Stimulated activated CD4-positive, alpha-beta T cell treated with anti-CD3 and anti-CD28 coated beads, Interleukin-4, amount 100 ng/mL, for 1 hour (primary cell): ENCODE data around the gene CTR9.

ENCODE experiments used
- DNase-seq: peaks from one replicate; pipeline ENCODE4 v3.0.0-alpha.2; 2020

The CTR9 gene

DNA sequence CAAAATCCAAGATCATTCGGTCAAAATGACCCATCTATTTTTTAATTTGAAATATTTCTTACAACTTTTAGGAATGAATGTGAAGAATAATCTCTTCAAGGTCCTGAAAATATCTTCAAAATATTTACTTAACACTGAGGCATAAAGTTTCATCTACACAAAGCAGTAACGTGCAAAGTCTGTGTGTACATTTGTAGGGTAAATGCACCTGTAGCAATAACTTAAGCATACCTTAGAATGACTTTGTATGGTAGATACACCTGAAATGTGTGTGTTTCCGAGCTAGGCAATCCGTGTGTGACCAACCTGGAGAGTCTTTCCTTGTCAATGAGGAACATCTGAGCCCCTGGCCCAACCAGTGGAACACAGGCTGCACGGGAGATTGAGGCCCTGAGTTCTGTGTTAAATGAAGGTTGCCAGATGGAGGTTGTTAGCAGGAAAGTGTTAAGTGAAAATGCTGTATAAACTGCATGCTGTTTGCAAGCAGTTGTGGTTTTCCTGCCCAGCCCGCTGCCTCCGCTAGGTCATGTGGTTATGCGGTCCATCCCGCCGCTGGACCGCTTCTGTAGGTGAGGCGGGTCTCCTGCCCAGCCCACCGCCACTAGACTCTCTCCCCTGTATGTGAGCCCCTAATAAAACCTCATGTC lies 7.6 kb upstream of the CTR9 start:
- DNase-seq, result no peak

DNA sequence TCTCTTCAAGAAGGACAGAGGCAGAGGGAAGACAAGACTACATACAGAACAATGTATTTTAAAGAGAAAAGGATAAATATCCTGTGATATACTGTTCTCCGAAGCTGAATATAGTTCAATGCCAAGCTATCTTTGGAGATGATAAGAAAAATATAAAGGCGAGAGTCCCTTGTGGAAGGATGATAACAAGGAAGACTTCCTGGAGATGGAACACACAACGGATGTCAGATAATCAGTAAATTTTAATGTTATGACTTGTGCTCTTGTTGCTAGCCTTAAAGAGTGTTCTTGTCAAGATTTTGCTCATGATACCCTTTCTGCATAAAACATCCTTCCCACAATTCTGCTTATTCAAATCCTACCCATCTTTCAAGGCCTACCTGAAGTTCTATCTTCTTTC lies 6.8 kb upstream of the CTR9 start:
- DNase-seq, result no peak

DNA sequence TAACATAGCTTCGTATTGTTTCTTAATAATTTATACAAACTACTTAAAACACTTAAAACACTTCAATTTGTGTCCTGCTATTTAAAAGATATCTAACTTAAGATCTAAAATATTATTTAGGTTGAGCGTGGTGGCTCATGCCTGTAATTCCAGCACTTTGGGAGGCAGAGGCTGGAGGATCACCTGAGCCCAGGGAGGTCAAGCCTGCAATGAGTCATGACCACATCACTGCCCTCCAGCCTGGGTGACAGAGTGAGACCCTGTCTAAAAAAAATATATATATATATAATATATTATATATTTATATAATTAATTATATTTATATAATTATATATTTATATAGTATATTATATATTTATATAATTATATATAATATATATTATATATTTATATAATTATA lies 4.2 kb upstream of the CTR9 start:
- DNase-seq, result no peak

DNA sequence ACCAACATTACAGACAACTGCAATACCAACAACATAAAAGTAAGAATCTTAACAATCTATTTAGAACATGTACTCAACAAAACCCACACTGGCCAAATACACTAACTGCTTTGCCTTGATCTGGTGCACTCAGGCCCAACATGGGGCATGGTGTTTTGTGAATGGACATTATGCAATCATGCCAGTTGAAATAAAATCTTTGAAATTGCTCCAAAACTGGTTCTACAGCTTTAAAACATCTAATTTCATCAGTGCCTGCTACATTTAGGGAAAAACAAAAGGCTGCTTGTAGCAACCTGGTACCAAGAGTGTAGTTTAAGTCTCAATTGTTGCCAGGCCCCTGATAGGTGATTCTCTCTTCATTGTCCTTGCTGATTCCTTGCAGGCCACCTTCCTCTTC lies 3.3 kb upstream of the CTR9 start:
- DNase-seq, result no peak

DNA sequence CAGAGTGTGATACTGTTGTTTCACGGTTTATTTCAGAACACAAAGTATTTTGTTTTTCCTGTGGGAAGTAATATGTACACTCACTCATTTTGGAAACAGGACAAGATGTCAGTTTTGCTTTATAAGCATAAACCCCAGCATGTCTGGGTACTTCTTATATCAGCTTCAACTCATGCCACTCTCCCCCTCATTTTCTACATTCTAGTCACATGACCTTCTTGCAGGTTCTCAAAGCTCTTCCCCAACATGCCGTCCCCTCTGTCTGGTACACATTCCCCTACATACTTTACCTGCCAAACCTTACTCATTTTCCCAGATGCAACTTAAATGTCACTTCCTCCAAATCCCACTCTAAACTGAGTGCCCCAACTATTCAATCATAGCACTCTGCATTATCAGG lies 1.6 kb upstream of the CTR9 start:
- DNase-seq, result no peak

DNA sequence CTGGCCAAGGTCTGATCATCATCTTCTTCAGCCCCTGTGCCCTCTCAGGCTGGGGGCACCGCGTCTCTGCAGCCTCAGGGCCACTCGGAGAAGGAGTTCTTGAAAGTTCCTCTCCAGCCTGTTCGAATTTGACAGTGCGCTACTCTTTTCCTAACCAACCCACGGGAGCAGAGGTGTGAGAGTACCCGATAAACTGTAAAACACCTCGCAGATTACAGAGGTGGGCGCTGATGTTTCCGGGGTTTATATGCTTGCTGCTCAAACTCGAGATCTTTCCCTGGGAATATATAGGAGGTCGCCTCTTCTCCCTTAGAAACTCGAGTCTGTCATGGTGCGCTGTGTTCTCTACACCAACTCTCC lies 515 bp downstream of the CTR9 start:
- DNase-seq, result no peak

DNA sequence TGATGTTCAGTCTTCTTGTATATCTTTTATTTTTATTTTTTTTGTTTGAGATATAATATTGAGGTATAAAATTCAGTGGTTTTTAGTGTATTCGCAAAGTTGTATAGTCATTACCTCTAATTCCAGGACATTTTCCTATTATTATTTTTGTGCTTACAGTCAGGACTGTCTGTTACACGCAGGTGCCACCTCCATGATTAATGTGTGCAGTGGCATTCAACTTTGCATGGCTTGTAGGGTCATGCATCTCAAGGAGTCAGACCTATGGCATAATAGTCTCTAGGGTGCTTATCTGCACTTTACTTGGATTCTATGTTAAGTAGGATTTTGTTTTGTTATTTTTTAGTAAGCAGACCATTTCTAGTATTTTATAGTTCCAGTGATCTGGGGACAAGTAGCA lies 1.0 kb downstream of the CTR9 start:
- DNase-seq, result no peak

DNA sequence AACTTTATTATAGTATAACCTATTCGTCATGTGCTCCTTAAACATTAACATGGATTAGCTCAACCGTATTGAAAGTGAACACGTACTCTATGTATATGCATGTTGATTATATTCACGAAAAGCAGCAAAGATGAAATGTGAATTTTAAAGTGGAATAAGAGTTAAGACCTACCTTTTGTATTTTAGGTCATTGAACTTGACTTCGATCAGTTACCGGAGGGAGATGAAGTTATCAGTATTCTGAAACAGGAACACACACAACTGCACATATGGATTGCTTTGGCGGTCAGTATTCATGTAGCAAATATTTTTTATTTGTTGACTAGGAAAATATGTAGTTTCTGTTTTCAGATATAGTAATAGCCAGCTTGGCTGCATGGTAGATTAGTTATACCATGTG lies 1.4 kb downstream of the CTR9 start:
- no peak for DNase-seq

DNA sequence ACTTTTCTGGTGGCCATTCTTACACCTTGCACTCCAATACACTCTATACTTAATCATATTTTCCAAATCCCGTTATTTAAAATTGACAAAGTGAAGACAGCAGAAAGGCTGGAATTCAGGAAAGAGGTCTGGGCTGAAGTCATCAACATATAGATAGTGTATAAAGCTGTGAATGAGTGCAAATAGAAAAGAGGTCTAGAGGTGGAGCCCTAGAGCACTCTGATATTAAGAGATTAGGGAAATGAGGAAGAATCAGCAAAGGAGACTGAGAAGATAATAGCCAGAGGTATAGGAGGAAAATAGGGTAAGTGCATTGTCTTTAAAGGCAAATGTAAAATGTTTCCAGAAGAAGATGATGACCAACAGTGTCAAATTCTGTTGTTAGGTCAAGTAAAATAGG lies 7.9 kb downstream of the CTR9 start:
- no peak for DNase-seq

DNA sequence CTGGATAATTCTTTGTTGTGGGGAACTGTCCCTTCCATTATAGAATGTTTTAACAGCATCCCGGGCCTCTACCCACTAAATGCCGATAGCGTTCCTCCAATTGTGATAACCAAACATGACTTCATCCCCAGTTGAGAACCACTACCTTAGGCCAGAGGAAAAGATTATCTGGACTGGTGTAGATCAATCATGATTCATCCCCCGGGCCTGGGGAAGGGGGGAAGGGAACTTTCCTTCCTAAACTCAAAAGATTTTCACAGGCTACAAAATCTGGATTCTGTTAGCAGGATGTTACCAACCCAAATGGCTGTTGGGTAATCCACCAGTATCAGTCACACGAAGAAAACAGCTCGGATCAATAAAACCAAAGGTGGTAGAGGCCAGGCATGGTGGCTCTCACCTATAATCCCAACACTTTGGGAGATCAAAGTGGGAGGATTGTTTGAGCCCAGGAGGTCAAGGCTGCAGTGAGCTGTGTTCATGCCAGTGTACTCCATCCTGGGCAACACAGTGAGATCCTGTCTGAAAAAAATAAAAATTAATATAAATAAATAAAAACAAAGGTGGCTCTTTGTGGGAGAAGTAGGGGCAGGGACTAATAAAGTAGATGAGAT lies 10.1 kb downstream of the CTR9 start:
- DNase-seq, result no peak

DNA sequence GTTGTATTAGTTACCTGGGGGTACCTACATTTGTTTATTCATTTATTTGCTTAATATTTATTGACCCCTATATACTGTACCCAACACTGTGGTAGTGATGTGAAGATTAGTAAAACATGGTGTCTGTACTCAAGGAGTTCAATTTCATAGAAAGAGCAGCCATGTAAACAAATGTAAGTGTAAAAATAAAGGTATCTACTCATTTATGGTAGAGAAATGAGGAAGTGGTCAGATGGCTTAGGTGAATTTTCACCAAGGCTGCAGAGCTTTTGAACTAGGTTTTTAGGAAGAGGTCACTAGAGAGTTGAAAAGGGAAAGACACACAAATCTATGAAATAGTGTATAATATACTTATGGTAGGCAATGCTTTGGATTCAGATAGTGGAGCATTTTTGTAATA lies 11.1 kb downstream of the CTR9 start:
- DNase-seq, result no peak

DNA sequence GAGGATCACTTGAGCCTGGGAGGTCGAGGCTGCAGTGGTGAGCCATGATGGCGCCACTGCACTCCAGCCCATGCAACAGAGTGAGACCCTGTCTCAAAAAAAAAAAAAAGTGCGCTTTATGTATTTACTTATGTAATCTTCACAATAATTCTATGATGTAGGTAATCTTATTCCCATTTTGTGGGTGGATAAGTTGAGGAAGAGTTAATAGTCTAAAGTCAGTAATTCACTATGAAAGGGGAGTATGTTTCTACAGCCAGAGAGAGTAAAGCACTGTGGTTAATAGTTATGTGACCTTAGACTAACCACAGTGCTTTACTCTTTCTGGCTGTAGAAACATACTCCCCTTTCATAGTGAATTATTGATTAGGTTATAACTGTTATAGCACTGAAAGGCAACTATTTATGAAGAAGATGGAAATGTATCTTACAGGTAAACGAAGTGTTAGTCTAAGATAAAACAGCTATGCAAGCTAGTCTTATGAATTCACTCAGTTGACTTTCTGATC lies 11.9 kb downstream of the CTR9 start:
- no peak for DNase-seq

DNA sequence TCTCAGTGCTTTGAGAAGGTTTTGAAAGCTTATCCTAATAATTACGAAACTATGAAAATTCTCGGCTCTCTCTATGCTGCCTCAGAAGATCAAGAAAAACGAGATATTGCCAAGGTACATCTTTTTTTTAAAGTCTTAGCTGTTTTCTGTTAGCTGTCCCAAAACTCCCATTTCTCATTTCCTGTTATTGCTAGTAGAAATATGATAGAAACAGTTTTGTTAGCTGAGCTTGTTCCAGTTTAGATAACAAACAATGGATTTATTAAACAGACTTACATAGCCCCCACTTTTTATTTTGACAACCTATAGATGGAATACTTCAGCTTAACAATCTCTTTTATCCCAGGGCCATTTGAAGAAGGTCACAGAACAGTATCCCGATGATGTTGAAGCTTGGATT lies 12.7 kb downstream of the CTR9 start:
- no peak for DNase-seq

DNA sequence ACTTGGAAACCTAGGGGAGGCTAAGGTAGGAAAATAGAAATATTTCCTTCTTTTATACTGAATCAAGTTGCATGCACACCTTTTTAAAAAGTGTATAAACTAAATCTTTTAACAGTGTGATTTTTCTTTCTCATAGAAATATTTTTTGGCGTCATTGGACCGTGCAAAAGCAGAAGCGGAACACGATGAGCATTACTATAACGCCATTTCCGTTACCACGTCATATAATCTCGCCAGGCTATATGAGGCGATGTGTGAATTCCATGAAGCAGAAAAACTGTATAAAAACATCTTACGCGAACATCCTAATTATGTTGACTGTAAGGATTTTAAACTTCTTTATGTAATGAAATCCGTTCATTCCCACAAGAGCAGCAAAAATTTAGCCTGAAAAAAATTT lies 13.4 kb downstream of the CTR9 start:
- DNase-seq, result no peak

DNA sequence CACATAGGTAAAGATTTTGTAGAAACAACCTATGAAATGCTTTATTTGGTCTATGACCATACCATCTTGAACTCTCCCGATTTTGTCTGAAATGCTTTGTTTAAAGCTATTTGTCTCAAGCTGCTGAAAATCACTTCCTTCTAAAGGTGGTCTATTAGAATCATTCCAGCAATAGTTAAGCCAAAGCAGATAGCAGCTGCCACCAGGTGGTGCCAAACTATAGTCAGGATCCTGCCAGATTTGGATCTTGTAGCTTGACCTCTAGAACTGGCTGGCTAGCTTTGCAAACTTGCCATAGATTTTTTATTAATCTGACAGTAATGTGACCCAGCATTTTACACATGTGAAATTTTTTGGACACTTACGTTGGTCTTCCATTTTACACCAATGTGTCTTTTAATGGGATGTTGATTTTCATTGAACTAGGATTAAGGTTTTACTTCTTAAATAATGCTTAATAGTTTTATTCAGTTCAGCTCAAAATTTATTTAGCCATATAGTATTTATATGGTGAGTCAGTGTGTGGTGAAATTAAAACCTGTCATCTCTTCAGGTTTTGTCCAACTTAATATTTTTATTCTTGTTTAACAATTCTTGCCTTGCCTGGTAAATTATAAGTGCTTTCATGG lies 19.7 kb downstream of the CTR9 start:
- peak; percentile 30 for DNase-seq

DNA sequence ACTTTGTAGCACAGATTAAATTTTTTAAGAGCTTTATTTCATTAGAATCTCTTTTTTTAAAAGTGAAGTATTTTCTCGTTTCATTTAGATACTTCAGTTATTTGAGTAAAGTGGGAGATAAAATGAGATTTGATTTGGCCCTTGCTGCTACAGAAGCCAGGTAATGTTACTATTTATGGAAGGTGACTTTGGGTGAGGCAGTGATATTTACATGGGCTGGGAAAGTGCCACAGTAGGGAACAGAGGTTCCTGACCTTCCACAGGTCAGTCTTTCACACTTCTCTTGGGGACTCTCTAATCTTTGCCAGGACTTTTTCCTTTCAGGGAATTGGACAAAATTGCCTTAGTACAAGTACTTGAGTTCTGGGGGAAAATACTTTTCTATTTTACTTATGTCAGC lies 20.4 kb downstream of the CTR9 start:
- DNase-seq, result no peak

DNA sequence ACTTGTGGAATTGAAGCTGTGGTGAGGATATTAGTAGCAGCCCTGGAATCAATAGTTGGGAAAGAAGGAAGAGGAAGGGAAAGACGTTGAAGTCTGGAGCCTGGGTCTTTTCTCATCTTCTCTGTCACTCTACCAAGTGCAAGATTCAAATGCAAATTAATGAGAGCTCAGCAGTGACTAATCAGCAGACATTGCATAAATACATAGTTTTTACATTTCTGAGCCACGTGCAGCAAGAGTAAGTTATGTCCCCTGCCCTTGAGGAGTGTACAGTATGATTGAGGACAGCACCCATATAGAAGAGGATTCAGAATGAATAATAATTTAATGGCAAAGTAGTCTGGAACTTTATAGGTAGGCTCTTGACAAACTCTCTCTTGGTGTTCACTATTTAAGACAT lies 23.8 kb downstream of the CTR9 start:
- DNase-seq, result no peak

DNA sequence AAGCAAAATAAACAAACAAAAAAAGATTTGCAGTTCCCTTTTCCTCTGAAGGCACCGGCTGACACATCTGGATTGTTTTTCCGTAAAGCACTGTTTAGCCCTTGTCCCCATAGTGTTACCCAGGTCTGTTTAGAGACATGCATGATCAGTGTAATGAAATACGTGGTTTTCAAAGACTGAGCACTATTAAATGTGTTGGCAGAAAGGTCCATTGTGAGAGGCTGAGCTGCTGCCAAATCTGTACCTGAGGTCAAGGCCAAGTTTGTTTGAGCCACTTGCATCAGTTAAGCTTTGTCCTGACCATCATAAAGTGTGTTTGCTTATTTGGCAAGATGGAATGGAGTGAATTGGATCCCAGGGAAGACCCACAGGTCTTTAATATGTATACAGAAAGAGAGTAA lies 26.3 kb downstream of the CTR9 start:
- DNase-seq, result no peak

DNA sequence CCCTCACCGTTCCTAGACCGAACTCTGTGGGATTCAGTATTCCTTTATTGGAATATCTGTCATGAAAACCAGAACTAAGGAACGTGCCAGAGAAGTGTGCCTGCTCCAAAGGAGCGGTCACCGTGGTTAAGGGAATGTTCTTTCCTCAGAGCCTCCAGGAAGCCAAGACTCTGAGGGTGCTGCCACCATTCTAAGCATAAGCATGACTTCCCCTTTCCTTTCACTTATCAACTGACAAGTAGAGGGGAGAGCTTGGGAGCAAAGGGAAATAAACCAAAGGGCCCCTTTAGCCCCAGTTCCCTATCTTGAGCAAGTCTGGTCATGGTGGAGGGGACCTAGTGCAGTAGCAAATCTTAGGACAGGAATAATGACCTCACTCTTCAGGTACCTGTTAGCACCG lies 26.8 kb downstream of the CTR9 start:
- no peak for DNase-seq

DNA sequence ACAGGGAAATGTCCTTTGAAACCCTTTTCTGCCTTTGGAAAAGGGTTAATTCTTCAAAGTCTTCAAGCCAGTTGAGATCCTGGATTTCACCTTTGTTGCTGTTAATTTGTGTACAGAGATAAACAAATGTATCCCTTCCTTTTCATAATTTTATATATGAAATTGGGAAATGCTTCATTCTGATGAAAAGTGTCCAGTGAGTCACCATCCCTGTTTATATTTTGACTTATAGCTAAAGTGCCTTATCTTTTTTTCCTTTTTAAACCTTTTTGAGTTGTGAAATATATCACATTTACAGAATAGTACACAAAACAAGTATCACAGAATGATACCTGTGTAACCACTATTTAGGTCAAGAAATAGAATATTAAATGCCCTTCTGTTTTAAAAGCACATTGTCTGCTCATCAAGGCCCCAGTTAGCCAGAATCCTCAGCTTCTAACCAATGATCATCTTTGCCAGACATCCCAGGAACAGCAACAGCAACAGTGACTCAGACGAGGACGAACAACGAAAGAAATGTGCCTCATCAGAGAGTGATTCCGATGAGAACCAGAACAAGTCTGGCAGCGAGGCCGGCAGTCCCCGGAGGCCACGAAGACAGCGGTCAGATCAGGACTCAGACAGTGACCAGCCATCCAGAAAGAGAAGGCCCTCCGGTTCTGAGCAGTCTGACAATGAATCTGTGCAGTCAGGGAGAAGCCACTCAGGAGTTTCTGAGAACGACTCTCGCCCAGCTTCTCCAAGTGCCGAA lies 27.3 kb downstream of the CTR9 start:
- no peak for DNase-seq

DNA sequence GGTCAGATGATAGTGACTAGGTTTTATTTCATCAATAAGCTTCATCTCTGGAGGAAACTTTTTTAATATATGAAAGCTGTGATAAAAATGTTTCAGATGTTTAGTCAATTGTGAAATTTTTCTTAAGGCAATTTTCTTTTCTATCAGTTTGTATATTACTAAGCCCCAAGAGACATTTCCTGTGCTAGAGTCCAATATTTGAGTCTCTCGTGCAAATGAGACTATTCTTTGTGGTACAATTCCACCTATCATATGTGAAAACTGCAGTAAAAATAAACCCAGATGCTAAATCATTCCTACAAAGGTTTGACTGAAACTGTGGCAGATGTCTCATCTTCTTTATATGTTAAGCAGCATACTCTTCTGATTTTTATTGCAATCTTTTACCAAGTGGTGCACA lies 28.0 kb downstream of the CTR9 start:
- no peak for DNase-seq

DNA sequence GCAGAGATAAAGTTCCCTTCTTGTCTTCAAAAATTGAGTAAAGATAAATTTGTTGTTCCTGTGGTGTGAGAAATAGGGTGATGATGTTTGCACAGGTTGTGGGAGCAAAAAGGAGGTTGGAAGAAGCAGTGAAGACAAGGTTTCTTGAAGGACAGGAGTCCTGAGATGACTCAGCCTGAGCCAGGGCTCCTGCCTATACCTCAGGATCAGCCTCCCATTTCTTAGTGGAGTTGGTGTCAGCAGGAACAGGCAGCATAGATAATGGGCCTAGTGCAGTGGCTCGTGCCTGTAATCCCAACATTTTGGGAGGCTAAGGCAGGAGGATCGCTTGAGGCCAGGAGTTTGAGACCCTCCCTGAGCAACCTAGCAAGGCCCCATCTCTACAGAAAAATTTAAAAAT lies 29.0 kb downstream of the CTR9 start:
- no peak for DNase-seq

DNA sequence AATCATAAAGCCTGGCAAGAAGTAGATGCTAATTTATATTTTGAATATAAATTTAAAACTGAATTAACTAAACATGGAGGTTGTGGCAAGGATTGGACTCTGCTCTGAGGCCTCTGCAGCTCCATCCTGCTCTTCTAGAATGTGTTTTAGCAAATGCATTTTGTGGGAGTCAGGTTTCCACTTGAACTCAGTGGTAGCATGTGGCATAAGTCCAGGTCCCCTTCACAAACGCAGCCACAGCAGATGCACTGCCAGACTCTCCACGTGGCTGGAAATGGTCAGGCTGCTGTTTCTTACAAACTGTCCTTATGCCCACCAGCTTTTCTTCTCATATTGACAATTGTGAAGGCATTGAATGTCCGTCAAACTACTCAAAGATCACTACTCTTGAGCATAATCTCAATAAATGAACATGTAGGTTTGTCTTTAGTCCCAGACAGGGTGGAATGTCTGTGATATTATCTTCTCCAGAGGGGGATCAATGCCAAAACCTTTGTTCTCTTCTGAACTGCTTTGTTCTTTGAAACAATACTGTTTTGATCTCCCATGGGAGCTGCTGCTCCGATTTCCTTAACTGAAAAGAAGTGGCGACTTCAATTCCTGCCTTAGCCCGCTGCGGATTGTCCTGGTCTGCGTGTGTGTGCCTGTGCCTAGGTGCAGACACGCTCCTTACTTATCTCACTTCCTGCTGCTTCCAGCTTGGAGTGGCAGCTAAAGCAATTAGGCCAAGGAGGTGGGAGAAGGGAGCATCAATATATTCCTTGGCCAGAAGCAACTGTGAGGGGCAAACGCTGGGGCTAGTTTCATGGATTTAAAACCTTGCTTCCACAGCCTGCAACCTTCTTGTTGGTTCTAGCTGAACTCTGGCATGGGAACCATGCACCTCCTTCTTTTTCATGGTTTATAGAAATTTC lies 33.4 kb downstream of the CTR9 start:
- no peak for DNase-seq
